GM12872 (cell line): Measurements from ENCODE around the gene GALK2.

Experiments
- CTCF ChIP-seq: IDR thresholded peaks from 3 replicates; pipeline ENCODE4 v1.5.1; 2011; ENCODE audit warnings: low read depth, mild to moderate bottlenecking, low read length, moderate library complexity; ENCODE audit not compliant: insufficient read depth

GALK2 gene

GRCh38 chr15:49296258-49296657, 126.2 kb downstream of the GALK2 start:
- no peak for TF ChIP-seq CTCF

- no peak for TF ChIP-seq CTCF
Observed at GRCh38 chr15:49297584-49297983, 127.5 kb downstream of the GALK2 start.

- TF ChIP-seq CTCF, result no peak
Observed at GRCh38 chr15:49300856-49301255, 130.8 kb downstream of the GALK2 start.

- no peak for TF ChIP-seq CTCF
Observed at GRCh38 chr15:49301562-49301961, 131.5 kb downstream of the GALK2 start.

- TF ChIP-seq CTCF, result no peak
Observed at GRCh38 chr15:49303003-49303402, 133.0 kb downstream of the GALK2 start.

- no peak for TF ChIP-seq CTCF
Observed at GRCh38 chr15:49306551-49306950, 136.5 kb downstream of the GALK2 start.

- TF ChIP-seq CTCF, result no peak
Observed at GRCh38 chr15:49308686-49309085, 138.6 kb downstream of the GALK2 start.

GRCh38 chr15:49309889-49310288, 139.8 kb downstream of the GALK2 start:
- TF ChIP-seq CTCF, result no peak
